HG02870 (cell line): ENCODE results near the gene NRDC.
A peak's percentile ranks its signal among the peaks of the same experiment; 100 is the strongest.
"Not testable (repeated sequence)": the region's sequence is repeated elsewhere in the genome, so short reads cannot be mapped to it uniquely, and the experiment has no call there.

ENCODE experiments used
- ATAC-seq: cut with Tn5 transposase; IDR thresholded peaks from one replicate; pipeline ENCODE4 v1.9.1; 2021; ENCODE audit warnings: mild to moderate bottlenecking, moderate library complexity; ENCODE audit not compliant: unreplicated experiment

The NRDC gene

GRCh38 chr1:51898090-51898734 lies 19.7 kb upstream of the NRDC start:
- no peak for ATAC-seq

- ATAC-seq: no peak
Measured at GRCh38 chr1:51897699-51898031, 19.1 kb upstream of the NRDC start.

- ATAC-seq: not testable (repeated sequence)
Measured at GRCh38 chr1:51894748-51895147, 16.2 kb upstream of the NRDC start.

GRCh38 chr1:51878308-51878615 lies 265 bp downstream of the NRDC start:
- ATAC-seq: no peak

GRCh38 chr1:51877434-51878307 lies 856 bp downstream of the NRDC start:
- no peak for ATAC-seq

- ATAC-seq: no peak
Measured at GRCh38 chr1:51875836-51876235, 2.7 kb downstream of the NRDC start.

- no peak for ATAC-seq
Measured at GRCh38 chr1:51875291-51875772, 3.2 kb downstream of the NRDC start.

- ATAC-seq: not testable (repeated sequence)
Measured at GRCh38 chr1:51873270-51873669, 5.3 kb downstream of the NRDC start.

- ATAC-seq: no peak
Measured at GRCh38 chr1:51871351-51871975, 7.1 kb downstream of the NRDC start.

GRCh38 chr1:51870603-51871350 lies 7.8 kb downstream of the NRDC start:
- no peak for ATAC-seq

GRCh38 chr1:51867479-51868232 lies 10.9 kb downstream of the NRDC start:
- ATAC-seq: no peak

- ATAC-seq: peak; percentile 70
Measured at GRCh38 chr1:51863384-51863783, 15.1 kb downstream of the NRDC start.

- no peak for ATAC-seq
Measured at GRCh38 chr1:51861669-51862068, 16.9 kb downstream of the NRDC start.

GRCh38 chr1:51859735-51860134 lies 18.8 kb downstream of the NRDC start:
- no peak for ATAC-seq

GRCh38 chr1:51859333-51859732 lies 19.2 kb downstream of the NRDC start:
- ATAC-seq: no peak

- no peak for ATAC-seq
Measured at GRCh38 chr1:51858892-51859291, 19.6 kb downstream of the NRDC start.

GRCh38 chr1:51856745-51857144 lies 21.8 kb downstream of the NRDC start:
- no peak for ATAC-seq

GRCh38 chr1:51855624-51856023 lies 22.9 kb downstream of the NRDC start:
- ATAC-seq: no peak

GRCh38 chr1:51853360-51853759 lies 25.2 kb downstream of the NRDC start:
- ATAC-seq: no peak

- ATAC-seq: no peak
Measured at GRCh38 chr1:51851882-51852396, 26.6 kb downstream of the NRDC start.
